Activated naive CD8-positive, alpha-beta T cell treated with anti-CD3 and anti-CD28 coated beads for 36 hours (primary cell): ENCODE measurements around the gene NXN. TPM values are rescaled to one million over a fixed set of nuclear protein-coding genes. Genes with fewer than 3 reads are reported as not detected.
"Not testable (repeated sequence)": the region's sequence is repeated elsewhere in the genome, so short reads cannot be mapped to it uniquely, and the experiment has no call there.

Experiments used
- DNase-seq: peaks from one replicate; pipeline ENCODE4 v3.0.0; 2021
- H3K27ac Mint-ChIP-seq: one replicate; pipeline ENCODE4 v1.8.0; 2022; ENCODE audit warnings: mild to moderate bottlenecking, moderate library complexity, mixed read lengths
- H3K27me3 Mint-ChIP-seq: one replicate; pipeline ENCODE4 v1.8.0; 2022; ENCODE audit warnings: mild to moderate bottlenecking, mixed read lengths
- H3K36me3 Mint-ChIP-seq: one replicate; pipeline ENCODE4 v1.8.0; 2021; ENCODE audit warnings: mild to moderate bottlenecking, mixed read lengths
- H3K4me1 Mint-ChIP-seq: one replicate; pipeline ENCODE4 v1.8.0; 2021; ENCODE audit warnings: mixed read lengths
- H3K4me3 Mint-ChIP-seq: one replicate; pipeline ENCODE4 v1.8.0; 2022; ENCODE audit warnings: mild to moderate bottlenecking, moderate library complexity, mixed read lengths
- H3K9me3 Mint-ChIP-seq: one replicate; pipeline ENCODE4 v1.8.0; 2022; ENCODE audit warnings: mixed read lengths
- total RNA-seq, 2 experiments: library from RNA; stranded (reverse); gene quantifications; one replicate each; pipeline ENCODE4 v1.2.3, GENCODE V29; 2021

The NXN gene
- total RNA-seq, 2 experiments from 2014 or later, result 0.48 to 0.49 TPM

- Mint-ChIP-seq H3K27me3 (peaks cover 60% of the 10 kb centered on the region), H3K27ac (no peak overlapping the region), H3K36me3 (no peaks in the 10 kb centered on the region), H3K9me3 (no peaks in the 10 kb centered on the region), H3K4me1 (peaks cover 12% of the 10 kb centered on the region), H3K4me3 (no peak overlapping the region)
- no peak for DNase-seq
Measured at GRCh38 chr17:976312-976711, 3.3 kb downstream of the NXN start.

DNA sequence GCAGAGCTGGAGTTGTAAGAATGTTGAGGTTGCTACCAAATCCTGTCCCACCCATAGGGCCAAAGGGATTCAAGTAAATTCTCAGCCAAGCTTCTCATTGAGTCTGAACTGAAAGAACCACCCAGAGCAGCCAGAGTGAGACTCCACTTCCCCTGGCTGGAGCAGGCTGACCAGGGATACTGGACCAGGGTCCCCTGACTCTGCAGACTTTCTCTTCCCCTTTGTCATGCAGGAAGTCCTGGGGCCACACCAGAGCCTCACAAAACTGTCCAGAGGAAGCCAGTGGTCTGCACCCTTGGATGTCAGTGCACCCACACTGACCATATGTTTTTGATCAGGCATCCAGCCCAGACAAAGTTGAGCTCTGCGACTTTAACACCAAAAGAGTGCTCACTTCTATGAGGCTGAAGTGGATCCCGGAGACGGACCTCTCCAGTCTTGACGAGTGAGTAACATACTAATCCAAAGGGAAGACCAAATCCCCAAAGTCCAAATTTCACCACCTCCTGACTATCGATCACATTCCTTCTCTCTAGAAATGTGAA lies 4.1 kb downstream of the NXN start:
- DNase-seq, result no peak
- H3K36me3 Mint-ChIP-seq, result no peaks in the 10 kb centered on the region
- H3K4me3 Mint-ChIP-seq, result no peak overlapping the region
- peaks cover 10% of the 10 kb centered on the region for H3K4me1 Mint-ChIP-seq
- no peak overlapping the region for H3K27ac Mint-ChIP-seq
- H3K9me3 Mint-ChIP-seq, result no peaks in the 10 kb centered on the region
- peaks cover 69% of the 10 kb centered on the region for H3K27me3 Mint-ChIP-seq

- peaks cover 76% of the 10 kb centered on the region for H3K27me3 Mint-ChIP-seq
- H3K4me1 Mint-ChIP-seq, DNase-seq, H3K27ac Mint-ChIP-seq, H3K9me3 Mint-ChIP-seq, H3K36me3 Mint-ChIP-seq, H3K4me3 Mint-ChIP-seq: not testable (repeated sequence)
Measured at GRCh38 chr17:974778-975177, 4.8 kb downstream of the NXN start.

DNA sequence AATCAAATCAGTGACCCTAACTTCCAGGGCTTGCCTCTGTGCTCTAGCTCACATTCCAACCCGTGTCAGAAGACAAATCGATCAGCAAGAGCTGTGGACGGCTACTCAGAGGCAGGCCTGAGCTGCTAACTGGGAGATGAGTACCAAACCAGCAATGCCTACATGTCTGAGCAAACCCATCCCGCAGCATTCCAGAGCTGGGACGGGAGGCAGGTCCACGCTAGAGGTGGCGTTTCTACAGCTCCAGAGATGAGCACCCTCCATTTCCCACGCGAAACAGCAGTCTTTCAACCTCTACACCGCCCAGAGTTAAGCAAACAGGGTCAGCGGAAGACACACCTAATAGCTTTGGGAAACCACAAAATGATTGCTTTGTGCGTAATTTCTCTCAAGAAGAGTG lies 6.5 kb downstream of the NXN start:
- Mint-ChIP-seq H3K36me3 (no peaks in the 10 kb centered on the region), H3K27me3 (peaks cover 88% of the 10 kb centered on the region), H3K9me3 (no peaks in the 10 kb centered on the region), H3K4me3 (no peak overlapping the region), H3K27ac (no peak overlapping the region), H3K4me1 (peaks cover 4% of the 10 kb centered on the region)
- no peak for DNase-seq

GRCh38 chr17:971861-972260 lies 7.7 kb downstream of the NXN start:
- H3K9me3 Mint-ChIP-seq, DNase-seq, H3K4me3 Mint-ChIP-seq, H3K36me3 Mint-ChIP-seq, H3K27ac Mint-ChIP-seq, H3K4me1 Mint-ChIP-seq: not testable (repeated sequence)
- peaks cover 84% of the 10 kb centered on the region for H3K27me3 Mint-ChIP-seq

DNA sequence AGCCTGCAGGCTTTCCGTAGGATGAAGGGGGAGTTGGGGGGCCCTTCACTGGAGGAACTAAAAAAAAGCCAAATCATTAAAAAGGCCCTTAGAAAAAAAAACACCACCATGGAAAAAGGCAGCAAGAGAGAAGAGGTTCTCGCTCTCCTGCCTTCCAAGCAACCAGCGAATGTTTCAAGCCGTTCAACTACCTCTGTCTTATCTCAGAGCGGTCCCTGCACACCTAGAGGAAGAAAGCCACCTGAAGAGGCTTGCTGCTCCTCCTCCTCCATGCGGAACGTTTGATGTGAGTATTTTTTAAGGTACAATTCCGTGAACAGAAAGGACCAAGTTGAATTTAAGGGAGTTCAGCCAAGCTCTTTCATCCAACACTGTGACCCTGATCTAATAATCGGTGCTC lies 9.2 kb downstream of the NXN start:
- H3K4me1 Mint-ChIP-seq, result peaks cover 3% of the 10 kb centered on the region
- no peak overlapping the region for H3K4me3 Mint-ChIP-seq
- no peaks in the 10 kb centered on the region for H3K36me3 Mint-ChIP-seq
- H3K27ac Mint-ChIP-seq, result no peak overlapping the region
- H3K27me3 Mint-ChIP-seq, result peaks cover 72% of the 10 kb centered on the region
- H3K9me3 Mint-ChIP-seq, result no peaks in the 10 kb centered on the region
- DNase-seq, result no peak

GRCh38 chr17:969811-970355 lies 9.7 kb downstream of the NXN start:
- Mint-ChIP-seq H3K9me3 (no peaks in the 10 kb centered on the region), H3K27me3 (peaks cover 72% of the 10 kb centered on the region), H3K36me3 (no peaks in the 10 kb centered on the region), H3K4me3 (peak overlapping the region; percentile 39), H3K27ac (no peak overlapping the region), H3K4me1 (peaks cover 3% of the 10 kb centered on the region)
- no peak for DNase-seq

DNA sequence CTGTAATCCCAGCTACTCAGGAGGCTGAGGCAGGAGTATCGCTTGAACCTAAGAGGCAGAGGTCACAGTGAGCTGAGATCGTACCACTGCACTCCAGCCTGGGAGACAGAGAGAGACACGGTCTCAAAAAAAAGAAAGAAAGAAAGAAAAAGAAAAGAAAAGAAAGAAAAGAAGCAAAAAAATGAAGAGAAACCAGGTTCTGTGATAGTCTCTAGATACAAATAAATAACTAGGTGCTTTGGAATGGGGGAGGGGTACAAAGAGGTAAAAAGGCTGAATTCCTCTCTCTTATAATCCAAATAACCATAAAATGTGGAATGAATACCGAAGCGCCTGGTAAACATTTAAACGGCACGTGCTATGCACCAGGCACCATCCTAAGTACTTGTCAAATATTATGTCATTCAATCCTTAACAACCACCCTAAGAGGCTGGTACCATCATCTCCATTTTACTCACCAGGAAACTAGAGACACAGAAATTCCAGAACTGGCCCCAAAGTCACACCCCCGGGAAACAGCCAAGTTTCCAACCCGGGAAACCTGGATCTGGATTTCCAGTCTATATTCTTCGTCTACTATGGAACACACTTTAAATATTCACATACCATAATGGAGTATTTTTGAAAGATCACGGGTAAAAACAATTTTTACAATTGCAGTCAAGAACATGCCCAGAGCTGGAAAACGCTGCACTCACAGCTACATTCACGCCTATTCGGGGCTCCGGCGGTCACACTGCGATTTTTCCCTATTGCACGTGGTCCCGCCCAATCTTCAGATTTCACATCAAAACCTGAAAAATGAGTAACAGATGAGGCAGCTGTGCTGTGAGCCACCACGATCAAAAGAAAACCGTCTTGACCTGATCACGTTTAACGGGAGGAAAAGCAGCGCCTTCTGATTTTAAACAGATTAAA lies 10.5 kb downstream of the NXN start:
- no peak for DNase-seq
- H3K4me3 Mint-ChIP-seq, result no peak overlapping the region
- H3K27ac Mint-ChIP-seq, result no peak overlapping the region
- peaks cover 72% of the 10 kb centered on the region for H3K27me3 Mint-ChIP-seq
- peaks cover 3% of the 10 kb centered on the region for H3K4me1 Mint-ChIP-seq
- no peaks in the 10 kb centered on the region for H3K36me3 Mint-ChIP-seq
- no peaks in the 10 kb centered on the region for H3K9me3 Mint-ChIP-seq

DNA sequence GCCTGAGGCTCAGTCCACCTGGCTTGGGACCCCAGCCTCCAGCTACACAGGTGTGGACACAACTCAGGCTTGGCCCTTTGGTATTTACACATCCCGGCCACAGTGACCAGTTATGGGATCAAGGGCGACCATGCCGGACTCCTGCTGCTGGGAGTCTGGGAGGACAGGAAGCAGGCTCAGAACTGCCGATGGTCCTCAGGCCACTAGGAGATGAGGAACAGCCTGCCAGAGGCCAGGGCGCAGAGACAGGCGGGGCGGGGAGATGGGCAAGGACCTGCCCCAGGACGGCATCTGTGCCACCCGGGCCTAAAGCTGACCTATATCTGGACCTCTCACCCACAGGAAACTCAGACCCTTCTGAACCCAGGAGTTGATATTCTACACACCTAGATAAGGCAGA lies 12.5 kb downstream of the NXN start:
- Mint-ChIP-seq H3K36me3 (no peaks in the 10 kb centered on the region), H3K4me1 (peaks cover 3% of the 10 kb centered on the region), H3K9me3 (no peaks in the 10 kb centered on the region), H3K27me3 (peaks cover 65% of the 10 kb centered on the region), H3K4me3 (no peak overlapping the region), H3K27ac (no peak overlapping the region)
- no peak for DNase-seq

DNA sequence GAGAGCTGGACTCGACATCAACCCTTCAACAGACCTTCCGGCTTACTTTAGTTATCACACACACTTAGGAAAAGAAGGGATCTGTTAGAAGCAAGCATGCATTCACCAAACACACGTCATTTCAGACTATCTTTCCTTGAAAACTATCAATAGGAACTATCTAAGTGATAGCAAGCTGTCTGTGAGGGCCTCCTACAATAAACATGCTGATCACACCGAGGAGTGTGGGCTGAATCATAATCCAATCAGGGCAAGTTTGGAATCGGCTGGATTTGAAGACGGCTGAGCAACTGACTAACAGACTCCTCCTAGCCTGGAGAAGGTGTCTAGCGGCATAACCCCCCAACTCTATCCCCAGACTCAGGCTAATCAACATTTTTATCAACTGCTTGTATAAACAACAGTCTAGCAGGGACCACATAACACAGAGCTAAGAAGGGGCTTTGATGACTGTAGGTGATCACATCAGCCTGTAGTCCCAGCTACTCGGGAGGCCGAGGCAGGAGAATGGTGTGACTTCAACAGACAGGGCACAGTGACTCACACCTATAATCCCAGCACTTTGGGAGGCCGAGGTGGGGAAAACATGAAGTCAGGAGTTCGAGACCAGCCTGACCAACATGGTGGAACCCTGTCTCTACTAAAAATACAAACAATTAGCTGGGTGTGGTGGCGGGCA lies 14.1 kb downstream of the NXN start:
- Mint-ChIP-seq H3K36me3 (no peaks in the 10 kb centered on the region), H3K9me3 (no peaks in the 10 kb centered on the region), H3K27me3 (peaks cover 52% of the 10 kb centered on the region), H3K4me3 (no peak overlapping the region), H3K4me1 (peaks cover 3% of the 10 kb centered on the region), H3K27ac (no peak overlapping the region)
- DNase-seq, result no peak

DNA sequence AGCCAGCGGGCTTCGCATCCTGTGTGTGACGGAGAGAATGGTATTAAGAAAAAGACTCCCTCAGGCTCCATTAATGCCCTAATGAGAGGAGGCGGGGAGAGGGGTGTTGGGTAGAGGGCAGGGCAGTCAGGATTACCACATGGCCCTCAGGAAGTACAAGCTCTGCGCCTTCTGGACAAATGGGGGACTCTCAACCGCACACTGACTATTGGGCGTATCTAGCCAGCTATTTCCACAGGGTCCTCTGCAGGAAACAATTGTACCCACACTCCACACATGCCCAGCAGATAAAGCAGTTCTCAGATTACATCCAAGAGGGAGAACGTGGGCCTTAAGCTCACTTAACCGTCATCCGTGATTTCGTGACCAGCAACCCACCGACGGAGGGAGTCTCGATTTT lies 14.7 kb downstream of the NXN start:
- no peak overlapping the region for H3K4me3 Mint-ChIP-seq
- H3K9me3 Mint-ChIP-seq, result no peaks in the 10 kb centered on the region
- H3K4me1 Mint-ChIP-seq, result peaks cover 2% of the 10 kb centered on the region
- H3K27ac Mint-ChIP-seq, result no peak overlapping the region
- DNase-seq, result no peak
- no peaks in the 10 kb centered on the region for H3K36me3 Mint-ChIP-seq
- peaks cover 46% of the 10 kb centered on the region for H3K27me3 Mint-ChIP-seq

DNA sequence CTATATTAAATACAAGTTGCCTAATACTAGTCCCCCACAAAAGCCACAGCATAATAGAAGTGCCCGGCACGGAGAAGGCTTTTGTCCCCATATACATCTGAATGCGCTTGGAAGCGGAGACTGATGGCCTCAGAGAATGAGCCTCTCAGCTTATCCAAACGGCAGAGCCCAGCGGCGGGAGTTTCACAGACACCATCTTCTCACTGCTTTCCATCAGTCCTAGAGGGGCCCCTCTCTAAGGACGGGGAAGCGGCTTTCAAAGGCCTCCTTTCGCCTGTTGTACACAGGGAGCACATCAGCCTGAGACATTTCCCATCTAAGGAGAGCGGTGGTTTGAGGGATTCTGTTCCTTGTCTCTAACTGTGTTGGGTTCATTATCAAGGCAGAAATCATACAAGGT lies 16.9 kb downstream of the NXN start:
- H3K9me3 Mint-ChIP-seq, result no peaks in the 10 kb centered on the region
- no peak for DNase-seq
- peaks cover 29% of the 10 kb centered on the region for H3K27me3 Mint-ChIP-seq
- no peak overlapping the region for H3K4me3 Mint-ChIP-seq
- H3K4me1 Mint-ChIP-seq, result no peaks in the 10 kb centered on the region
- H3K27ac Mint-ChIP-seq, result no peak overlapping the region
- H3K36me3 Mint-ChIP-seq, result no peaks in the 10 kb centered on the region

DNA sequence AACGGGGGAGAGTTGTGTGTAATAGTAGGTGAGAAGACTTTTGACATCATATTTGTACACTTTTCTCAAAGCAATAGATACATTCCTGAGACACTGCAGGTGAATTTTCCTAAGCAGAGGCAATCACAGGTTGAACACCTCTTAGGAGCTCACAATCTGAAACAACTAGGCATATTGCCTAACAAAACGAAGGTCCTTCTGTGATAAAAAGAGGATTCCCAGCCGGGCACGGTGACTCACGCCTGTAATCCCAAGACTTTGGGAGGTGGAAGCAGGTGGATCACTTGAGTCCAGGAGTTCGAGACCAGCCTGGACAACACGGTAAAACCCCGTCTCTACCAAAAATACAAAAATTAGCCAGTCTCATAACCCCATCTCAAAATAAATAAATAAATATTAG lies 17.4 kb downstream of the NXN start:
- H3K27ac Mint-ChIP-seq, result no peak overlapping the region
- no peak for DNase-seq
- H3K9me3 Mint-ChIP-seq, result no peaks in the 10 kb centered on the region
- H3K4me1 Mint-ChIP-seq, result no peaks in the 10 kb centered on the region
- no peaks in the 10 kb centered on the region for H3K36me3 Mint-ChIP-seq
- H3K27me3 Mint-ChIP-seq, result peaks cover 28% of the 10 kb centered on the region
- no peak overlapping the region for H3K4me3 Mint-ChIP-seq

GRCh38 chr17:958712-959451 lies 20.7 kb downstream of the NXN start:
- Mint-ChIP-seq H3K9me3 (no peaks in the 10 kb centered on the region), H3K27ac (no peak overlapping the region), H3K36me3 (no peaks in the 10 kb centered on the region), H3K4me1 (no peaks in the 10 kb centered on the region), H3K4me3 (no peak overlapping the region), H3K27me3 (peaks cover 15% of the 10 kb centered on the region)
- no peak for DNase-seq
